ENCODE measurements around the gene ZFP91.

Gene ZFP91

DNA sequence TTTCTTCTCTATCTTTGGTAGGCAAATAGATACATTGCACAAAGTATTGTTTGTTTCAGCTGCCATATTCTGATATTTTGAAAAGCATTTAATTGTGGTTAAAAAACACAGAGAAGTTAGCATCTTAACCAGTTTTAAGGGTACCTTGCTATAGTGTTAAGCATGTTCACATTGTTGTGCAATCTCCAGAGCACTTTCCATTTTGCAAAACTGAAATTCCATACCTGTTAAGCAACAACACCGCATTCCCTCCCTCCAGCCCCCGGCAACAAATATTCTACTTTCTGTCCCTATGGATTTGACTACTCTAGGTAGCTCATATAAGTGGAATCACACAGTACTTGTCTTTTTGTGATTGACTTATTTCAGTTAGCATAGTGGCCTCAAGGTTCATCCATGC, 77.5 kb downstream of the ZFP91 start:
- DNase-seq (ENCODE audit: low spot score in 2 of 2) = no peak
- peaks cover 11% of the 10 kb centered on the region for H3K4me1 Mint-ChIP-seq
- ATAC-seq = no peak
- no peaks in the 10 kb centered on the region for H3K9me3 Mint-ChIP-seq
- H3K4me3 Mint-ChIP-seq = no peak overlapping the region
- peaks cover 4% of the 10 kb centered on the region for H3K36me3 Mint-ChIP-seq
- no peak overlapping the region for H3K27ac Mint-ChIP-seq

DNA sequence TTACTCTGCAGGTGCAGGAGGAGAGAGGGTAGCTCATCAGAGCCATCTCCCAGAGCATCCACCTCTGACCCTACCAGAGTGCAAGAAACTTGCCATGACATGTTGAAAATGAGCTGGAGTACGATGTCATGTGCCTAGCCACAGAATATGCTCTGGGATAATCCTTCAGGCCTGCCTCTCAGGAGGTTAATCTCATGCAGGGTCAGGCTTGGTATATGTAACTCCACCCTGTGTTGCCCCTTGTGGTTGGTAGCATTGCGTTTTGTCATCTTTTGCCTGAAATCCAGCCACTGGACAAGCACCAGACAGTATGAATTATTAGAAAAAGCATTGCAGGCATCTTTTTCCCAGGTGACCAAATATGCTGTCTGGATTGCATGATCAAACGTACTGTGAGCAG, 79.8 kb downstream of the ZFP91 start:
- peaks cover 12% of the 10 kb centered on the region for H3K4me1 Mint-ChIP-seq
- no peaks in the 10 kb centered on the region for H3K9me3 Mint-ChIP-seq
- H3K4me3 Mint-ChIP-seq = no peak overlapping the region
- DNase-seq (ENCODE audit: low spot score in 2 of 2) (peak in 1 of 2 donors; percentile 36), ATAC-seq (no peak)
- no peak overlapping the region for H3K27ac Mint-ChIP-seq
- no peaks in the 10 kb centered on the region for H3K36me3 Mint-ChIP-seq

DNA sequence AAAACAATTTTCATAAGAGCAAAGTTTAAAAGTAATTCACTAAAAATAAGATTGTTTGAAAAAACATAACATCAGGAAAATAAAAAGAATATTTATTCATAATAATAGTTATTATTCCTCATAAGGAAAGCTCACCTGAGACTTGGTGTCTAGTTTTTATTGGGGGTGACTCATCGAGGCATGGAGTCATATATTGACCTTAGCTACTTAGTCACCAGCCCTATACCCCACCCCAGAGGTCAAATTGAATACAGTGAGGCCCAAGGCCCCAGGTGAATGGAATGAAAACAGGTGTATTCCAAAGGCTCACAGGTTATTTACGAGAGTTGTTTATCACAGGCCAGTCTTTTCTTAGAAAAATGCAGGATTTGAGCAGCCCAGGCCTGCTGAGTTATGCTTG, 80.5 kb downstream of the ZFP91 start:
- Mint-ChIP-seq H3K27ac (no peak overlapping the region), H3K4me3 (no peak overlapping the region), H3K4me1 (peaks cover 6% of the 10 kb centered on the region), H3K9me3 (no peaks in the 10 kb centered on the region), H3K36me3 (no peaks in the 10 kb centered on the region)
- DNase-seq (ENCODE audit: low spot score in 2 of 2) = no peak
- peak; percentile 55 for ATAC-seq

DNA sequence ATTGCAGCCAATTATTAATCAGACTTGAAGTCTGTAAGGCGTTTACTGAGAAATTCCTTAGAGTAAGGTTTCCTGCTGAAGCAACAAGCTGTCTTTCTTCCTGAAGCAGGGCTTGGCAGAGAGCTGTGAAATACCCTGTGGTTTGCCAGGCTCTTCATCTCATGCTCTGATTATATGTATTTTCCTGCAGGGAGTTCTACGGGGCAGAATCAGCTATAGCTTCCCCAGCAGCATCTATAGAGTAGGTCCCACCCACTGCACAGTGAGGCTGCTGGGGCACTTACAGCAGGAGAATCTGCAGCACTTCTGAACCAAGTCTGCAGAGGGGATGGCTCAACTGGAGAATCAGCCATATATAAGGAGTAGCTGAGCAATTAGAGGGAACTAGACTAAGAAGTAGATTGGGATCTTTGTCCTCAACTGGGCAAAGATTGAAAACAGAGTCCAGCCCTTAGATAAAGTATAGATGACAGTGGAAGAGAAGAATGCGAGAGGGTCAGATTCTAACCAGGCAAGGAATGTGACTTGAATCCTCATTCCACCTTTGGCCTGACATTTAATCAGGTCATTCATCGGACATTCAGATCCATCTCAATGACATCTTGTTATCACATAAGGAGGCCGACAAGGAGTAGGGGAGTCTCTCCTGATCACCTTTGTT, 81.2 kb downstream of the ZFP91 start:
- Mint-ChIP-seq H3K36me3 (no peaks in the 10 kb centered on the region), H3K9me3 (no peaks in the 10 kb centered on the region), H3K4me3 (no peak overlapping the region), H3K4me1 (peaks cover 5% of the 10 kb centered on the region), H3K27ac (no peak overlapping the region)
- DNase-seq (ENCODE audit: low spot score in 2 of 2) (peak in 1 of 2 donors; percentile 43), ATAC-seq (no peak)

All from stimulated activated effector memory CD8-positive, alpha-beta T cell treated with anti-CD3 and anti-CD28 coated beads, Interleukin-12 subunit alpha, Interleukin-12 subunit beta, amount 100 ng/mL, for 72 hours (primary cell).